Astrocyte (in vitro differentiated cells and primary cell): ENCODE measurements around the gene SAFB2.

Experiments
- CTCF ChIP-seq: IDR thresholded peaks from 2 replicates; pipeline ENCODE4 v1.5.1; 2011; ENCODE audit warnings: low read depth, mild to moderate bottlenecking, inconsistent platforms, low read length, moderate library complexity; ENCODE audit not compliant: insufficient read depth
- EZH2 ChIP-seq: IDR thresholded peaks from 2 replicates; pipeline ENCODE4 v1.6.1; 2012; ENCODE audit warnings: mild to moderate bottlenecking, low read length, inconsistent platforms; ENCODE audit not compliant: insufficient read depth

- TF ChIP-seq CTCF (peak; percentile 36), EZH2 (no peak)
Observed at GRCh38 chr19:5561559-5561958, 61.0 kb downstream of the SAFB2 start.
